Endodermal cell (in vitro differentiated cells): ENCODE data around the gene TARDBP. TPM values are rescaled to one million over a fixed set of nuclear protein-coding genes. Genes with fewer than 3 reads are reported as not detected.

ENCODE experiments used
- DNase-seq: peaks from one replicate; pipeline ENCODE4 v3.0.0-alpha.2; 2017
- H3K27ac ChIP-seq: 2 replicates; pipeline ENCODE4 v1.5.1; 2013; ENCODE audit warnings: mild to moderate bottlenecking, low read depth, low read length, moderate library complexity
- H3K27me3 ChIP-seq: 2 replicates; pipeline ENCODE4 v1.6.1; 2013; ENCODE audit warnings: mild to moderate bottlenecking, low read length, moderate library complexity; ENCODE audit not compliant: insufficient read depth, control insufficient read depth, poor library complexity, severe bottlenecking
- H3K36me3 ChIP-seq: 2 replicates; pipeline ENCODE4 v1.7.0; 2013; ENCODE audit warnings: mild to moderate bottlenecking, low read length, moderate library complexity; ENCODE audit not compliant: control insufficient read depth, insufficient read depth
- H3K4me1 ChIP-seq: one replicate; pipeline ENCODE4 v1.7.0; 2013; ENCODE audit warnings: low read length; ENCODE audit not compliant: control insufficient read depth, insufficient read depth
- H3K4me3 ChIP-seq: 2 replicates; pipeline ENCODE4 v1.5.1; 2013; ENCODE audit warnings: mild to moderate bottlenecking, low read length, moderate library complexity
- H3K9ac ChIP-seq: 2 replicates; pipeline ENCODE4 v1.6.1; 2013; ENCODE audit warnings: mild to moderate bottlenecking, low read length, moderate library complexity; ENCODE audit not compliant: poor library complexity, severe bottlenecking; ENCODE audit errors: extremely low read depth
- H3K9me3 ChIP-seq: 2 replicates; pipeline ENCODE4 v1.6.1; 2013; ENCODE audit warnings: mild to moderate bottlenecking, low read length, moderate library complexity; ENCODE audit not compliant: control insufficient read depth
- H3K27ac Mint-ChIP-seq: 2 replicates; pipeline ENCODE4 v1.8.0; 2020; ENCODE audit warnings: mixed read lengths
- H3K27me3 Mint-ChIP-seq: 2 replicates; pipeline ENCODE4 v1.8.0; 2021; ENCODE audit warnings: mild to moderate bottlenecking, mixed read lengths; ENCODE audit not compliant: insufficient read depth
- H3K36me3 Mint-ChIP-seq: 2 replicates; pipeline ENCODE4 v1.8.0; 2020; ENCODE audit warnings: low read depth, mixed read lengths
- H3K4me1 Mint-ChIP-seq: 2 replicates; pipeline ENCODE4 v1.8.0; 2020; ENCODE audit warnings: mixed read lengths
- H3K4me3 Mint-ChIP-seq: 2 replicates; pipeline ENCODE4 v1.8.0; 2020; ENCODE audit warnings: mild to moderate bottlenecking, moderate library complexity, mixed read lengths
- H3K9me3 Mint-ChIP-seq: 2 replicates; pipeline ENCODE4 v1.8.0; 2020; ENCODE audit warnings: mild to moderate bottlenecking, mixed read lengths
- WGBS, 2 experiments: methylation state at CpG; one replicate each; pipeline versions ENCODE4 v1.1.5 to v1.1.7; 2013; ENCODE audit warnings: missing lambda C conversion rate in 2 of 2, mixed read lengths in 1 of 2; ENCODE audit not compliant: insufficient coverage in 1 of 2, insufficient read length in 1 of 2; 5-methylcytosine and 5-hydroxymethylcytosine counted together
- total RNA-seq, 2 donors: library from RNA; stranded (reverse); fragmentation: NEBNext Ultra II Directional in 1 of 2; extraction: Animal tissue kit (Norgen Biotek cat#: 25700) in 1 of 2; gene quantifications; 2 replicates in 1 of 2; 3 replicates in 1 of 2; pipeline ENCODE4 v1.2.1, GENCODE V29; 2021
- TF ChIP-seq, protein P1 (sequence below): fragments of 200-600 bp; sonication (generic); conservative IDR thresholded peaks from 2 replicates; pipeline ENCODE4 v1.5.0; 2021; ENCODE audit warnings: antibody characterized with exemption, mild to moderate bottlenecking

The TARDBP gene
- total RNA-seq, 2 donors from 2014 or later = 203 to 216 TPM

DNA sequence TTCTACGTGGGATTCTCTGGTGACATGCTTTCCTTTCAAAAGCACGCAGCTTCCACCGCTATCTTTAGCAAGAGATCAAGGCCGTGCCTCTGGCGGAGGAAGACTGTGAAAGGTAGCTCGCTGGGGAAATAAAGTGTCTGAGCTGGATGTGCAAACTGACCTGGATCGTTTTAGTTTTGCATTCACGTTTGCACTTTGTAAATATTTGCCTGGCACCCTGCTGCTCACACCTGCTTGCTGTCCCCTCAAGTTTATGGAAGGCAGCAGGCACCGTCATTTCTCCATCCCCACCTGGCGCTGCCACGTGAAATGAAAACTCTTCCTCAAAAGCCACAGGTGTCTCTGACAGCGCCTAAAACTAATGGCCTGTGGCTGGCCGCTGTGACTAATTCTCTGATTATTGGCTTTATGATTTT lies 44.0 kb upstream of the TARDBP start:
- peak; percentile 40 for DNase-seq
- H3K27ac Mint-ChIP-seq = no peak overlapping the region
- peaks cover 18% of the 10 kb centered on the region for H3K4me1 Mint-ChIP-seq

DNA sequence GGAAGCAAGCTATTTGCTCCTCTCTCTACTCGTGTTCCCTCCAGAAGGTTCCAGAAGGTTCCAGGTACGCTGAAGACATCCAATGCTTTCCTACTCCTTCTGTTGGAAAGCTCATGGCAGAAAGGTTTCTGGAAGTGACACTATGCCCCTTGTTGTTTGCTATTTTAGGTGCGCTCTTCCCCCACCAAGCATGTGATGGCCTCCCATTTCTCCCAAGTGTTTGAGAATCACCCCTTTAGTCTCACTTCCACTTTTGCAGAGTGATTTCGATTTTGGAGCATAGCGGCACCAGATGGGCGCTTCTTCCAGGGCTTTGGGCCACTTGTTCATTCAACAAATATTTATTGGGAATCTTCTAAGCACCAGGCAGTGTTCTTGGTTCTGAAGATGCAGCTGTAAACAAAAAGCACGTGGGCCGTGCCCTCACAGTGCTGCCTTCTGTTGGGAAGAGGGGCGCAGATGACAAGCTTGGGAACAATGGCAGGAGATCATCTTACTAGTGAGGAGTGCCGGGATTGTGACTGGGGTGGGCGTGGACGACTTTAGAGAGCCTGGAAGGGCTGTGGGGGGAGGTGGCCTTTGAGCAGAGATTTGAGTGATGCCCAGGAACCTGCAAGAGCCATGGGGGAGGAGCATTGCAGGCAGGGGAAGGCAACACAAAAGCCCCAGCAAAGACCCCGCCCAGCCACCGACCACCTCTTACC lies 43.0 kb upstream of the TARDBP start:
- Mint-ChIP-seq H3K27ac (no peak overlapping the region), H3K27me3 (peaks cover 3% of the 10 kb centered on the region), H3K4me3 (no peak overlapping the region), H3K4me1 (peaks cover 18% of the 10 kb centered on the region), H3K9me3 (no peaks in the 10 kb centered on the region), H3K36me3 (no peaks in the 10 kb centered on the region)
- Histone ChIP-seq H3K4me3 (no peak overlapping the region), H3K36me3 (no peaks in the 10 kb centered on the region), H3K27me3 (no peaks in the 10 kb centered on the region), H3K4me1 (peaks cover 3% of the 10 kb centered on the region), H3K27ac (peak overlapping the region; percentile 11), H3K9me3 (no peaks in the 10 kb centered on the region), H3K9ac (no peak overlapping the region)
- TF ChIP-seq, protein P1, sequence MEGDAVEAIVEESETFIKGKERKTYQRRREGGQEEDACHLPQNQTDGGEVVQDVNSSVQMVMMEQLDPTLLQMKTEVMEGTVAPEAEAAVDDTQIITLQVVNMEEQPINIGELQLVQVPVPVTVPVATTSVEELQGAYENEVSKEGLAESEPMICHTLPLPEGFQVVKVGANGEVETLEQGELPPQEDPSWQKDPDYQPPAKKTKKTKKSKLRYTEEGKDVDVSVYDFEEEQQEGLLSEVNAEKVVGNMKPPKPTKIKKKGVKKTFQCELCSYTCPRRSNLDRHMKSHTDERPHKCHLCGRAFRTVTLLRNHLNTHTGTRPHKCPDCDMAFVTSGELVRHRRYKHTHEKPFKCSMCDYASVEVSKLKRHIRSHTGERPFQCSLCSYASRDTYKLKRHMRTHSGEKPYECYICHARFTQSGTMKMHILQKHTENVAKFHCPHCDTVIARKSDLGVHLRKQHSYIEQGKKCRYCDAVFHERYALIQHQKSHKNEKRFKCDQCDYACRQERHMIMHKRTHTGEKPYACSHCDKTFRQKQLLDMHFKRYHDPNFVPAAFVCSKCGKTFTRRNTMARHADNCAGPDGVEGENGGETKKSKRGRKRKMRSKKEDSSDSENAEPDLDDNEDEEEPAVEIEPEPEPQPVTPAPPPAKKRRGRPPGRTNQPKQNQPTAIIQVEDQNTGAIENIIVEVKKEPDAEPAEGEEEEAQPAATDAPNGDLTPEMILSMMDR = no peak
- DNase-seq = peak; percentile 78
- 69 to 74% methylated on average over 10 to 14 of the region's 14 CpGs for WGBS, 2 experiments

More for the DNA sequence above, 44.0 kb upstream of the TARDBP start:
- H3K27ac ChIP-seq = no peak overlapping the region
- TF ChIP-seq, protein P1 = no peak
- H3K9me3 ChIP-seq = no peaks in the 10 kb centered on the region
- H3K4me1 ChIP-seq = peaks cover 3% of the 10 kb centered on the region
- WGBS, 2 experiments = 69 to 72% methylated on average over 13 of the region's 13 CpGs
- Mint-ChIP-seq H3K9me3 (no peaks in the 10 kb centered on the region), H3K27me3 (peaks cover 3% of the 10 kb centered on the region), H3K4me3 (no peak overlapping the region), H3K36me3 (no peaks in the 10 kb centered on the region)
- no peak overlapping the region for H3K9ac ChIP-seq
- no peaks in the 10 kb centered on the region for H3K27me3 ChIP-seq
- H3K4me3 ChIP-seq = no peak overlapping the region
- H3K36me3 ChIP-seq = no peaks in the 10 kb centered on the region

DNA sequence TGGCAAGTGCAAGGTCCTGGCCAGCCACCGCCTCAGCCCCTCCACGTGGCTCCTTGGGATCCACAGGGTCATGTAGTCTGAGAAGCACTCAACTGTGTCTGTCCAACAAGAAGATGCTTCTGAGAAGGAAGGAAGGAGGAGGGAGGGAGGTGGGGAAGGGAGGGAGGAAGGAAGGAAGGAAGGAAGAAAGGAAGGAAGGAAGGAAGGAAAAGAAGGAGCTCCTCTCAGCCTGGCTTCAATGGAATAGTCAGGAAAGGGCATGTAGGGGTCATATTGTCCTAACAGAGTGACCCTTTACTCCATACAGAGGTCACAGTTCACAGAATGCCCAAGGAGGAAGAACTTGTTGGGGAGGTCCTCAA lies 42.5 kb upstream of the TARDBP start:
- no peak overlapping the region for H3K4me3 Mint-ChIP-seq
- H3K27me3 Mint-ChIP-seq = peaks cover 4% of the 10 kb centered on the region
- no peaks in the 10 kb centered on the region for H3K36me3 ChIP-seq
- no peaks in the 10 kb centered on the region for H3K9me3 Mint-ChIP-seq
- H3K4me3 ChIP-seq = no peak overlapping the region
- TF ChIP-seq, protein P1 = no peak
- no peak overlapping the region for H3K27ac Mint-ChIP-seq
- H3K27me3 ChIP-seq = no peaks in the 10 kb centered on the region
- H3K9ac ChIP-seq = no peak overlapping the region
- WGBS, 2 experiments = 35 to 54% methylated on average over 2 of the region's 2 CpGs
- H3K4me1 ChIP-seq = peaks cover 3% of the 10 kb centered on the region
- DNase-seq = no peak
- no peak overlapping the region for H3K27ac ChIP-seq
- no peaks in the 10 kb centered on the region for H3K36me3 Mint-ChIP-seq
- H3K4me1 Mint-ChIP-seq = peaks cover 18% of the 10 kb centered on the region
- H3K9me3 ChIP-seq = no peaks in the 10 kb centered on the region
